Ectodermal cell (in vitro differentiated cells): ENCODE measurements around the gene CDH4.

Source experiments
- H3K27ac ChIP-seq: 2 replicates; pipeline ENCODE4 v1.7.0; 2013; ENCODE audit warnings: mild to moderate bottlenecking, low read depth, low read length; ENCODE audit not compliant: insufficient read depth, poor library complexity, severe bottlenecking
- H3K27me3 ChIP-seq: 2 replicates; pipeline ENCODE4 v1.7.0; 2013; ENCODE audit warnings: mild to moderate bottlenecking, low read length; ENCODE audit not compliant: insufficient read depth, control insufficient read depth, poor library complexity, severe bottlenecking
- H3K36me3 ChIP-seq: one replicate; pipeline ENCODE4 v1.7.0; 2013; ENCODE audit warnings: low read length; ENCODE audit not compliant: control insufficient read depth, insufficient read depth
- H3K4me1 ChIP-seq: one replicate; pipeline ENCODE4 v1.7.0; 2013; ENCODE audit warnings: low read length; ENCODE audit not compliant: control insufficient read depth, insufficient read depth
- H3K4me3 ChIP-seq: 2 replicates; pipeline ENCODE4 v1.7.0; 2013; ENCODE audit warnings: low read depth, low read length, control low read depth; ENCODE audit not compliant: insufficient read depth
- H3K9me3 ChIP-seq: 2 replicates; pipeline ENCODE4 v1.7.0; 2013; ENCODE audit warnings: mild to moderate bottlenecking, low read length, moderate library complexity; ENCODE audit not compliant: control insufficient read depth
- WGBS, 2 experiments: methylation state at CpG; one replicate each; pipeline ENCODE4 v1.1.7; 2013; ENCODE audit warnings: missing lambda C conversion rate in 2 of 2; 5-methylcytosine and 5-hydroxymethylcytosine counted together

Gene CDH4

DNA sequence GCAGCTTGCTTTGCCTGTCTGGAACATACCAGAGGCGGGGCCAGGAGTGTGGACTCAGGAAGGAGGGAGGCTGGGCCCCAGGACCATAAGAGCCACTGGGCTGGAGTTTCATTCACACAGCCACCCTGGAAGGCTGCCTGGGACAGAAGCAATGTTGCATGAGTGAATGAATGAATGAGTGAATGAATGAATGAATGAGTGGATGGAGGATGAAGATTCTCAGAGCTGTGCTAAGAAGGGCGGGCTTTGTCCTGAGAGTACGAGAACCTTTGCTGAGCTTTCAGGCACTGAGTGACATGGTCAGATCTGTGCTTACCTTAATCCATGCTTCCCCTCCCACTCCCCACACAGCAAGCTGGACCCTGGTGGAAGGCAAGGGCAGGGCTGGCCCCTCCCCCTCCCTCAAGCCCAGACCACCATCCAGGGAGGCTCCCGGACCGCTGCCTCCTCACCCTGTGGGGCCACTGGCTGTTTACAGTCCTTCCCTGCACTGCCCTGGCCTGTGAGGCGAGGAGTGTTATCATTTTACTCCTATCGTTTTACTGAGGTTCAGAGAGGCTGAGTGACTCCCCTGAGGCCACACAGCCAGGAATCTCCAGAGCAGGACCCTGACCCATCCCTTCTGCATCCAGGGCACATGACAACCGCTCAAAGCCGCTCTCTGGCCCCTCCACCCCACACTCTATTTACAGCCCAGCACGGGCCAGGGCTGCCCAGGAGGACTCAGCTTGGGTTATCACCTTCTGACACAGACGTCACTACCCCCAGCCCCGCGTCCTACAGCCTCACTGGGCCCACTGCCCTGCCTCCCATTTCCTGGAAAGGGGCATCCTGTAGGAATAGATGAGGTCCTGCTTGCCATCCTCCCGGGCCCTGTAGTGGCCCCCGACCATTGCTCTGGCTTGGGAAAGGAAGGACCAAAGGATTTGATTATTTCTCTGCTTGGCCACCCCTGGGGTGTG lies 543.9 kb downstream of the CDH4 start:
- Histone ChIP-seq H3K27me3 (no peaks in the 10 kb centered on the region), H3K36me3 (no peaks in the 10 kb centered on the region), H3K4me1 (no peaks in the 10 kb centered on the region), H3K4me3 (no peak overlapping the region), H3K9me3 (no peaks in the 10 kb centered on the region), H3K27ac (no peak overlapping the region)
- WGBS, 2 experiments, result 90 to 91% methylated on average over 15 of the region's 15 CpGs

DNA sequence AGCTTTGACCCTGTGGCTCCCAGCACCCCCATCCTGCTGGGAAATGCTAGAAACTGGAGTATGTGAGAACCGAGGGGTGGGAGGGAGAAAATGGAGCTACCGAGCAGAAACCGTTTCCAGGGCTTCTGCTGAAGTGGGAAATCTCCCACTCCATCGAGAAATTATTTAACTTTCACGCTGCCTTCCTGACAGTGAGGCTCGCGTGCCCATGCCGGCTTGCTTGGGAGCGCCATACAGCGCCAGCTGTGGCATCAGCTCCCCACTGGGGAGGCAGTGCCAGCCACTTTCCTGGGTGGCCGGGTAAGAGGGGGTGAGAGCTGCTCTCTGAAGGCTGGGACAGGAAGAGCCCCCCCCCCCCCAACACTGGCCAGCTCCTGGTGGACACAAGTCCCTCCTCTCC lies 544.7 kb downstream of the CDH4 start:
- Histone ChIP-seq H3K27me3 (no peaks in the 10 kb centered on the region), H3K27ac (no peak overlapping the region), H3K36me3 (no peaks in the 10 kb centered on the region), H3K9me3 (no peaks in the 10 kb centered on the region), H3K4me1 (no peaks in the 10 kb centered on the region), H3K4me3 (no peak overlapping the region)
- 89 to 92% methylated on average over 11 of the region's 11 CpGs for WGBS, 2 experiments

DNA sequence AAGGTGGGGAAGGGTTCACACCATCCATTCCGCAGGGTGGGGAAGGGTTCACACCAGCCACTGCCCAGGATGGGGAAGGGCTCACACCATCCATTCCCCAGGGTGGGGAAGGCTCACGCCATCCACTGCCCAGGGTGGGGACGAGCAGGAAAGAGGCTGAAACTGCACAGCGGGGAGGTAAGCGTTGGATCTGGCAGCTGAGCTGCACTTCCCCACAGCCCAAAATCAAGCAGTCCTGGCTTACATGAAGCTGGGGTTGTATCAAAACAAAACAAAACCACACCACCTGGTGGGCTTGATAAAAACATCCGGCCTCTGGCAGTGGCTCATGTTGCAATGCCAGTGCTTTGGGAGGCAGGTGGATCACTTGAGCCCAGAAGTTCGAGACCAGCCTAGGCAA lies 545.1 kb downstream of the CDH4 start:
- Histone ChIP-seq H3K4me3 (no peak overlapping the region), H3K9me3 (no peaks in the 10 kb centered on the region)
- 74 to 81% methylated on average over 7 of the region's 7 CpGs for WGBS, 2 experiments

DNA sequence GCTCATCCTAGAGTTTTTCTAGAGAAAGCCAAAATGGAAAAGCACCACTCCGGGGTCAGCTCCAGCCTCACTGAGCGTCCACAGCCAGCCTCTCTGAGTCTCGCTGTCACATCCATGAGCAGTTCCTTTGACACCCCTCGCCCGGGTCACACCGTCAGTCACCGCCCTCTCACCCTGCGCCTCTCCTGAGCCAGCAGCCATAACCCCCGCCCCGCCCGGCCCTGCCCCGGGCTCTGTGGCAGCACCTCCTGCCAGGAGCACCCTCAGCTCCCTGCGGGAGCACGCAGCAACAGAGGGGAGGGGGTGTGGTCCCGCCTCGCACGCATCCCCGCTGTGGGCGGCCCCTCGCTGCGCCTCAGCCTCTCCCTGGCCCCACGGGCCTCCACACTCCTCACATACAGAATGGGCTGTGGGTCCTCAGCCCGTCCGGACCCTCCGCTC lies 545.9 kb downstream of the CDH4 start:
- H3K4me1 ChIP-seq, result peaks cover 6% of the 10 kb centered on the region
- WGBS, 2 experiments, result 90 to 92% methylated on average over 25 of the region's 25 CpGs
- H3K36me3 ChIP-seq, result no peaks in the 10 kb centered on the region
- H3K27me3 ChIP-seq, result no peaks in the 10 kb centered on the region
- H3K4me3 ChIP-seq, result no peak overlapping the region
- no peaks in the 10 kb centered on the region for H3K9me3 ChIP-seq
- H3K27ac ChIP-seq, result no peak overlapping the region

More for the DNA sequence above, 545.1 kb downstream of the CDH4 start:
- Histone ChIP-seq H3K27me3 (no peaks in the 10 kb centered on the region), H3K4me1 (no peaks in the 10 kb centered on the region), H3K27ac (no peak overlapping the region), H3K36me3 (no peaks in the 10 kb centered on the region)

DNA sequence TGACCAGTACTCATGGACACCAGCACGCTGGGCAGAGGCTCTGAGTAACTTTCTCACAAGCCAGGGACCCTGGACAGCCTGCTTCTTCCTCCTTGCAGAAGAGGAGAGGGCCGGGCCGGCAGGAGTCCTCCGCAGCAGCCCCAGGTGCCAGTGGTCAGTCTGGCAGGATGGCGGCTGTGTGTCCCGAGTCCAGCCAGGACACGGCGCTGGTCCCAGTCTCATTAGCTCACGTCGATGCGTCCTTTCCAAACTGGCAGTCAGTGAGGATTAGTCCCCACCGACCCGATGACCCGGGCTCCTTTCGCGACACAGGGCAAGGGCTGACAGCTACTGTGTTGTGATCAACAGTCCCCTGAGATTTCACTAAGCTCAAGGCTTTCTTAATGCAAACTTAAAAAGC lies 546.6 kb downstream of the CDH4 start:
- Histone ChIP-seq H3K9me3 (no peaks in the 10 kb centered on the region), H3K36me3 (no peaks in the 10 kb centered on the region), H3K27me3 (no peaks in the 10 kb centered on the region), H3K4me1 (peaks cover 10% of the 10 kb centered on the region), H3K4me3 (no peak overlapping the region), H3K27ac (no peak overlapping the region)
- 91 to 95% methylated on average over 16 of the region's 16 CpGs for WGBS, 2 experiments

DNA sequence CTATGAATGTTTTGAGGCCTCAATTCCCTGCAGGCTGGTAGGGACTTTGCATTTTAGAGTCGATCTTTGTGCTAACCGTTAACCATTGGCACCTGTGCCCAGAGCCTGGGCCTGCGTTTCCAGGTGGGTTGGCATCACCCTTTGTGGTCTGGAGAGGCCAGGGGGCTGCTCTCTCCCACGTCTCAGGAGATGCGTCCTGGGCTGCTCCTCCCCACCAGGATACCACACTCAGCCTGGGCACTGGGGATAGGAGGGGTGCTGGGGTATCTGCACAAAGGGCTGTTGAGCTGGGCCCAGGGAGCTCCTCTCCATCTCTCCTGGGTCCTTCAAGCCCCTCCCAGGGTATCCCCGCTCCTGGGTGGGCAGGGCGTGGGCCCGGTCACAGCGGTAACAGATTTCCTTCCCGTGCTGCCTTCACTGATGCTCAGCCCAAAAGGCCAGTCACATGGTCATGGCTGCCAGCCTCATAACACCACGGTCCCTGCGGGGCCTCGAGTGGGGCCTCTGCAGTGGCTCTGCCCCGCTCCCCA lies 547.4 kb downstream of the CDH4 start:
- no peak overlapping the region for H3K4me3 ChIP-seq
- H3K36me3 ChIP-seq, result no peaks in the 10 kb centered on the region
- 90 to 94% methylated on average over 14 of the region's 14 CpGs for WGBS, 2 experiments
- H3K9me3 ChIP-seq, result no peaks in the 10 kb centered on the region
- no peaks in the 10 kb centered on the region for H3K27me3 ChIP-seq
- peaks cover 10% of the 10 kb centered on the region for H3K4me1 ChIP-seq
- no peak overlapping the region for H3K27ac ChIP-seq

DNA sequence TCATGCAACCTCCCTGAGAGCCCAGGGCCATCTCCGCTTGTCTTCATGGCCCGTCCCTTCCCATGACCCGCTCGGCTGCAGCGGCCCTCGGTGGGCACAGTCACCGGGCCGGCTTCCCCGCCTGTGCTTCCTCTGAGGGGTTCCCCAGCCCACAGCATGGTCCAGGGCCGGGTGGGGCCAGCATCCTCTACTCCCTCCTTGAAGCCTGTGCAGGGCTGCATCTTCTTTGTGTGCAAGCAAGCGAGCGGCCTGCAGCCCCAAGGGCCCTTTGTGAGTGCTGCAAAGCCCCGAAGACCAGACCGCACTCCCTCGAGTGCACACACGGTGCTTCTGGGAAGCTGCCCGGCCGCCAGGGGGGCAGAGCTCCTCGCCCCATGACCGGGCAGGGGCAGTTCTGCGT lies 547.9 kb downstream of the CDH4 start:
- Histone ChIP-seq H3K36me3 (no peaks in the 10 kb centered on the region), H3K4me1 (peaks cover 10% of the 10 kb centered on the region), H3K27me3 (no peaks in the 10 kb centered on the region), H3K9me3 (no peaks in the 10 kb centered on the region), H3K27ac (no peak overlapping the region), H3K4me3 (no peak overlapping the region)
- 92 to 93% methylated on average over 21 of the region's 21 CpGs for WGBS, 2 experiments

DNA sequence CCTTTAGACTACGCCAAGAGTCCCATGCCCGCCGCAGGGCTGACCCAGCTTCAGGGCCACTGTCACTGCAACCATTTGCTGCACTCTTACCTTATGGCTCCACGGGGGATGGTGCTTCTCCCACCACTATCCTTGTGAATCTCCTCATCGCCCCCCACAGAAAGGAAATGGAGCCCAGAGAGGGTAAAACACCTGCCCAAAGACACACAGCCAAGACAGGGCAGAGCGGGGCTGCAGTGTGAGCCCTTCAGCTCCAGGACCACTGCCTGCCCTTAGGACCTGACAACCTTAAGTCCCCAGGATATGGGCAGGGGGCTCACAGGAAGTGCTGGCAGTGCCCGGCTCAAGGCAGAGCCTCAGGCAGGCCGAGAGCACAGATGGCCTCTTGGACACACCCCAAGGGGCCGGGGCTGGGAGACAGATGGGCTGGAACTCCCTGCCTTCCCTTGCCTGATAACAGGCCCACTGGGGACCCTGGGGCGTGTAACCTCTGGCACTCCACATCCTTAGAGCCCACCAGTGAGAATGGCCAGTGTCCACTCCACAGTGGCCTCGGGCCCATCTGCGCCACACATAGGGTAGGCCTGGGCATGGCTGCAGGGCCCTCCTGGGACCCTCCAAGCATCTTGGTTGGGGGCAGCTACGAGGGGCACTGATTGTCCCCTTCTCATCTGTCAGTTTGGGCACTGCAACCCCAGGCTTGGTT lies 548.5 kb downstream of the CDH4 start:
- Histone ChIP-seq H3K9me3 (no peaks in the 10 kb centered on the region), H3K4me1 (peaks cover 10% of the 10 kb centered on the region), H3K27ac (no peak overlapping the region), H3K36me3 (no peaks in the 10 kb centered on the region), H3K4me3 (no peak overlapping the region), H3K27me3 (no peaks in the 10 kb centered on the region)
- 91 to 92% methylated on average over 13 of the region's 13 CpGs for WGBS, 2 experiments

DNA sequence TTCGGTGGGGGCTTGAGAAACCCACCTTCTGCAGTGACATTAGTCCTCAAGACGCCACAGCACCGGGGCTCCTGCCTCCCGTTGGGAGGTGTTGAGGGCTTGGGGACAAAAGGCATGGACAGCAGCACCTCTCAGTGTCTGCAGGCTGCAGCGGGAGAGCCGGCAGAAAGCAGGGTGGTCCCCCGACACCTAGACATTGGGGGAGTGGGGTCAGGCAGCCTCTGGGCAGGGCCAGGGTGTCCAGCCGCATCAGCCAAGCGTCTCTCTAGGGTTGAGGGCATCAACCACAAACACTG lies 549.0 kb downstream of the CDH4 start:
- no peak overlapping the region for H3K4me3 ChIP-seq
- no peaks in the 10 kb centered on the region for H3K27me3 ChIP-seq
- peaks cover 10% of the 10 kb centered on the region for H3K4me1 ChIP-seq
- no peaks in the 10 kb centered on the region for H3K9me3 ChIP-seq
- no peaks in the 10 kb centered on the region for H3K36me3 ChIP-seq
- H3K27ac ChIP-seq, result no peak overlapping the region
- 94 to 95% methylated on average over 9 of the region's 9 CpGs for WGBS, 2 experiments

DNA sequence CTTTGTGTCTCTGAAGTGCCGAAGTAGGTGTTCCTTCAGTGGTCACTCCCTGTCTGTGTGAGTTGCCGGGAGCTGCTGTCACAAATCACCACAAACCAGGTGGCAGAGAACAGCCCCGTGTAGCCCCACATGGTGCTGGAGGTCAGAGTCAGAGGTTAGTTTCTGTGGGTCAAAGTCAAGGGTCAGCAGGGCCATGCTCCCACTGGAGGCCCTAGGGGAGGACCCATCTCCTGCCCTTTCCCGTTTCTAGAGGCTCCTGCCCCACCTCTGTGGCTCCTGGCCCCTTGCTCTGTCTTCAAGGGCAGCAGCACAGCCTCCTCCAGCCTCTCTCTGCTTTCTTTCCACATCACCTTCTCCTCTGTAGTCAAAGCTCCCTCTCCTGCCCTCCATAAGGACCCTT lies 549.4 kb downstream of the CDH4 start:
- H3K9me3 ChIP-seq, result no peaks in the 10 kb centered on the region
- no peak overlapping the region for H3K27ac ChIP-seq
- WGBS, 2 experiments, result 91 to 95% methylated on average over 4 of the region's 4 CpGs
- H3K36me3 ChIP-seq, result no peaks in the 10 kb centered on the region
- H3K27me3 ChIP-seq, result no peaks in the 10 kb centered on the region
- H3K4me1 ChIP-seq, result peaks cover 10% of the 10 kb centered on the region
- H3K4me3 ChIP-seq, result no peak overlapping the region
